Skeletal muscle satellite cell (primary cell): ENCODE results near the gene TTC8.
"Not testable (repeated sequence)": the region's sequence is repeated elsewhere in the genome, so short reads cannot be mapped to it uniquely, and the experiment has no call there.

Experiments used
- H3K27me3 ChIP-seq: 2 replicates; pipeline ENCODE4 v1.7.0; 2013; ENCODE audit warnings: low read length; ENCODE audit not compliant: control insufficient read depth, insufficient read depth
- H3K36me3 ChIP-seq: 2 replicates; pipeline ENCODE4 v1.7.0; 2013; ENCODE audit warnings: mild to moderate bottlenecking, control low read depth, low read length; ENCODE audit not compliant: insufficient read depth
- H3K4me1 ChIP-seq: 2 replicates; pipeline ENCODE4 v1.7.0; 2013; ENCODE audit warnings: low read length; ENCODE audit not compliant: control insufficient read depth, insufficient read depth
- H3K4me2 ChIP-seq: 2 replicates; pipeline ENCODE4 v1.7.0; 2013; ENCODE audit warnings: mild to moderate bottlenecking, low read length
- H3K4me3 ChIP-seq: 2 replicates; pipeline ENCODE4 v1.7.0; 2013; ENCODE audit warnings: low read length
- H3K9ac ChIP-seq: 2 replicates; pipeline ENCODE4 v1.7.0; 2013; ENCODE audit warnings: mild to moderate bottlenecking, low read depth, low read length, moderate library complexity
- H3K9me3 ChIP-seq: replicated peaks from 2 replicates; pipeline ENCODE4 v1.7.0; 2013; ENCODE audit warnings: mild to moderate bottlenecking, control low read depth, low read length

The TTC8 gene

GRCh38 chr14:88798156-88798555 lies 26.3 kb upstream of the TTC8 start:
- Histone ChIP-seq H3K9ac (no peak overlapping the region), H3K27me3 (peaks cover 11% of the 10 kb centered on the region), H3K36me3 (no peaks in the 10 kb centered on the region), H3K4me1 (peaks cover 2% of the 10 kb centered on the region), H3K9me3 (no peaks in the 10 kb centered on the region), H3K4me3 (no peak overlapping the region), H3K4me2 (no peak overlapping the region)

- no peak overlapping the region for H3K9ac ChIP-seq
- H3K27me3 ChIP-seq, result peaks cover 11% of the 10 kb centered on the region
- H3K4me1 ChIP-seq, result no peaks in the 10 kb centered on the region
- no peaks in the 10 kb centered on the region for H3K9me3 ChIP-seq
- no peaks in the 10 kb centered on the region for H3K36me3 ChIP-seq
- H3K4me2 ChIP-seq, result no peak overlapping the region
- no peak overlapping the region for H3K4me3 ChIP-seq
These were observed 24.9 kb upstream of the TTC8 start for GRCh38 chr14:88799522-88799921.

- Histone ChIP-seq H3K9me3 (no peaks in the 10 kb centered on the region), H3K4me2 (no peak overlapping the region), H3K4me3 (no peak overlapping the region), H3K4me1 (no peaks in the 10 kb centered on the region), H3K36me3 (no peaks in the 10 kb centered on the region), H3K9ac (no peak overlapping the region), H3K27me3 (peaks cover 11% of the 10 kb centered on the region)
These were observed 21.9 kb upstream of the TTC8 start for GRCh38 chr14:88802596-88802995.

- Histone ChIP-seq H3K9me3 (no peaks in the 10 kb centered on the region), H3K4me1 (no peaks in the 10 kb centered on the region)
These were observed 20.4 kb upstream of the TTC8 start for GRCh38 chr14:88804035-88804434.

GRCh38 chr14:88804477-88804876 lies 20.0 kb upstream of the TTC8 start:
- no peak overlapping the region for H3K9ac ChIP-seq
- H3K4me1 ChIP-seq, result no peaks in the 10 kb centered on the region
- H3K27me3 ChIP-seq, result peaks cover under 1% of the 10 kb centered on the region
- no peak overlapping the region for H3K4me3 ChIP-seq
- H3K4me2 ChIP-seq, result no peak overlapping the region
- H3K9me3 ChIP-seq, result no peaks in the 10 kb centered on the region
- no peaks in the 10 kb centered on the region for H3K36me3 ChIP-seq

More at GRCh38 chr14:88804035-88804434, 20.4 kb upstream of the TTC8 start:
- Histone ChIP-seq H3K36me3 (no peaks in the 10 kb centered on the region), H3K4me2 (no peak overlapping the region), H3K4me3 (no peak overlapping the region), H3K9ac (no peak overlapping the region), H3K27me3 (no peaks in the 10 kb centered on the region)

GRCh38 chr14:88808359-88808758 lies 16.1 kb upstream of the TTC8 start:
- H3K36me3 ChIP-seq, result no peaks in the 10 kb centered on the region
- no peak overlapping the region for H3K9ac ChIP-seq
- no peaks in the 10 kb centered on the region for H3K4me1 ChIP-seq
- H3K27me3 ChIP-seq, result peaks cover 12% of the 10 kb centered on the region
- H3K4me2 ChIP-seq, result no peak overlapping the region
- H3K9me3 ChIP-seq, result no peaks in the 10 kb centered on the region
- H3K4me3 ChIP-seq, result no peak overlapping the region

- no peak overlapping the region for H3K4me2 ChIP-seq
- no peaks in the 10 kb centered on the region for H3K36me3 ChIP-seq
- H3K9ac ChIP-seq, result no peak overlapping the region
- peaks cover 23% of the 10 kb centered on the region for H3K27me3 ChIP-seq
- H3K4me1 ChIP-seq, result no peaks in the 10 kb centered on the region
- H3K4me3 ChIP-seq, result no peak overlapping the region
- H3K9me3 ChIP-seq, result no peaks in the 10 kb centered on the region
These were observed 8.5 kb upstream of the TTC8 start for GRCh38 chr14:88815980-88816379.

GRCh38 chr14:88818018-88818417 lies 6.4 kb upstream of the TTC8 start:
- no peak overlapping the region for H3K9ac ChIP-seq
- no peak overlapping the region for H3K4me2 ChIP-seq
- no peaks in the 10 kb centered on the region for H3K36me3 ChIP-seq
- no peaks in the 10 kb centered on the region for H3K4me1 ChIP-seq
- no peaks in the 10 kb centered on the region for H3K9me3 ChIP-seq
- H3K27me3 ChIP-seq, result peaks cover 16% of the 10 kb centered on the region
- H3K4me3 ChIP-seq, result no peak overlapping the region

- not testable (repeated sequence) for H3K4me2 ChIP-seq, H3K4me3 ChIP-seq, H3K9me3 ChIP-seq, H3K9ac ChIP-seq, H3K4me1 ChIP-seq, H3K36me3 ChIP-seq
- peaks cover 15% of the 10 kb centered on the region for H3K27me3 ChIP-seq
These were observed 4.8 kb upstream of the TTC8 start for GRCh38 chr14:88819674-88820073.

- Histone ChIP-seq H3K4me2 (no peak overlapping the region), H3K4me3 (no peak overlapping the region), H3K27me3 (peaks cover 15% of the 10 kb centered on the region), H3K9me3 (no peaks in the 10 kb centered on the region), H3K9ac (no peak overlapping the region), H3K36me3 (no peaks in the 10 kb centered on the region), H3K4me1 (peaks cover 5% of the 10 kb centered on the region)
These were observed 3.1 kb upstream of the TTC8 start for GRCh38 chr14:88821378-88821777.

GRCh38 chr14:88821888-88822287 lies 2.6 kb upstream of the TTC8 start:
- no peaks in the 10 kb centered on the region for H3K36me3 ChIP-seq
- H3K4me3 ChIP-seq, result no peak overlapping the region
- no peak overlapping the region for H3K9ac ChIP-seq
- H3K9me3 ChIP-seq, result no peaks in the 10 kb centered on the region
- peaks cover 15% of the 10 kb centered on the region for H3K27me3 ChIP-seq
- no peak overlapping the region for H3K4me2 ChIP-seq
- peaks cover 5% of the 10 kb centered on the region for H3K4me1 ChIP-seq

- Histone ChIP-seq H3K9ac (peak overlapping the region; percentile 86), H3K4me2 (peak overlapping the region; percentile 78), H3K27me3 (peaks cover 2% of the 10 kb centered on the region), H3K4me1 (peaks cover 5% of the 10 kb centered on the region), H3K36me3 (no peaks in the 10 kb centered on the region), H3K9me3 (no peaks in the 10 kb centered on the region), H3K4me3 (peak overlapping the region; percentile 95)
These were observed 510 bp upstream of the TTC8 start for GRCh38 chr14:88823968-88824313.
